ENCODE results near the gene PTPRN.
A peak's percentile ranks its signal among the peaks of the same experiment; 100 is the strongest.

PTPRN gene

DNA sequence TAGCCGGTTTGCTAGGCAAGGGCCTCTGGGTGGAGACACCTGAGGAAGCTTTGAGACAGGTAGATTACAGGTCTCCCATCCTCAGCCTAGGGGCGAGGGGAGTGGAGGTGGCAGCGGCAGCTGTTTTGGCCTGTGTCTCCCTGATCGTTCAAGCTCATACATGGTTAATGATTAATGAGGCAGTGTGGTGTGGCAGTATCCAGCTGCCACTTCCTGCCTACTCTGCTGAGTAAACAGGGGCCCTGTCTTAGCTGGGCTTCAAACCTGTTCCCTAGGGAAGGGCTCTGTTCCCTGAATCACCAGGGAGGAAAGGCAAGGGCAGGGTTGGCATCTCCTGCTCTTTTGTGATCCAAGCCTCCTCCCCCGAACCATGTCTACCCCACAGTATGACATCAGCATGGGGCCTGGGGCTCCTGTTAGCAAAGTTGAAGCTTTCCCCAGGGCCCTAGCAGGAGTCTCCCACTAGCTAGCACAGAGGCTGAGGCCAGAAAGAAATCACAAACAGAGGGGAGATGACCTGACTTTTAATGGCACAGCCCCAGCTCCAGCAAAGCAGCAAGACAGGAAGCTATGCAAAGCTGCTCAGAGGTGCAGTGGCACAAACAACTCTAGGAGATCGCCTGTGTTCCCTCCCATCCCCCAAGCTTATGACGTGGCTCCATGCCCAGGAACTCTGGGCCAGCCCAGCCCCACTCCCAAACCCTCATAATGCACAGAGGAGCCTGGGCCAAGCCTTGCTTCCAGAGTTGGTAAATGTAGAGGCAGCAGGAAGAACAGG lies 59.8 kb downstream of the PTPRN start:
- peak; percentile 79 for DNase-seq (ENCODE audit: low read depth)
- TF ChIP-seq, protein P1, sequence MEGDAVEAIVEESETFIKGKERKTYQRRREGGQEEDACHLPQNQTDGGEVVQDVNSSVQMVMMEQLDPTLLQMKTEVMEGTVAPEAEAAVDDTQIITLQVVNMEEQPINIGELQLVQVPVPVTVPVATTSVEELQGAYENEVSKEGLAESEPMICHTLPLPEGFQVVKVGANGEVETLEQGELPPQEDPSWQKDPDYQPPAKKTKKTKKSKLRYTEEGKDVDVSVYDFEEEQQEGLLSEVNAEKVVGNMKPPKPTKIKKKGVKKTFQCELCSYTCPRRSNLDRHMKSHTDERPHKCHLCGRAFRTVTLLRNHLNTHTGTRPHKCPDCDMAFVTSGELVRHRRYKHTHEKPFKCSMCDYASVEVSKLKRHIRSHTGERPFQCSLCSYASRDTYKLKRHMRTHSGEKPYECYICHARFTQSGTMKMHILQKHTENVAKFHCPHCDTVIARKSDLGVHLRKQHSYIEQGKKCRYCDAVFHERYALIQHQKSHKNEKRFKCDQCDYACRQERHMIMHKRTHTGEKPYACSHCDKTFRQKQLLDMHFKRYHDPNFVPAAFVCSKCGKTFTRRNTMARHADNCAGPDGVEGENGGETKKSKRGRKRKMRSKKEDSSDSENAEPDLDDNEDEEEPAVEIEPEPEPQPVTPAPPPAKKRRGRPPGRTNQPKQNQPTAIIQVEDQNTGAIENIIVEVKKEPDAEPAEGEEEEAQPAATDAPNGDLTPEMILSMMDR (conservative IDR thresholded peaks at IDR 0.05; ENCODE audit: low read length) = no peak
- H3K4me3 ChIP-seq (ENCODE audit: low read length) = no peak overlapping the region

DNA sequence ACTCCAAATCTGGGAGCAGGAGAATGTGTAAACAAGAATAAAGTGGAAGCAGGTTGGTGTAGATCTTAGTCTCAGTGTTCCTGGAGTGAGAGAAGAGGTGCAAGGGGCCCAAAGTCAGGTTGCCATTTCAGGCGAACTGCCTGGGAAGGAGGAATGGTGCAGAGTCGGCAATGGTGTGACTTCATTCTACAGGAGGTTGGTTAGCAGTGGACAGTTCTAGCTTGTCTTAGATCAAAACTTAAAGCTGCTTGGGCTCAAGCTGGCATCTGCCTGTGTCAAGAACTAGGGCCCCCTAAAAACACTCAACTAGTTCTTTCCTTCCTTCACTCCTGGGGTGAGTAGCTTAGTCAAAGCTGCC lies 60.4 kb downstream of the PTPRN start:
- DNase-seq (ENCODE audit: low read depth) = no peak
- TF ChIP-seq, protein P1 (conservative IDR thresholded peaks at IDR 0.05; ENCODE audit: low read length) = no peak
- H3K4me3 ChIP-seq (ENCODE audit: low read length) = no peak overlapping the region

DNA sequence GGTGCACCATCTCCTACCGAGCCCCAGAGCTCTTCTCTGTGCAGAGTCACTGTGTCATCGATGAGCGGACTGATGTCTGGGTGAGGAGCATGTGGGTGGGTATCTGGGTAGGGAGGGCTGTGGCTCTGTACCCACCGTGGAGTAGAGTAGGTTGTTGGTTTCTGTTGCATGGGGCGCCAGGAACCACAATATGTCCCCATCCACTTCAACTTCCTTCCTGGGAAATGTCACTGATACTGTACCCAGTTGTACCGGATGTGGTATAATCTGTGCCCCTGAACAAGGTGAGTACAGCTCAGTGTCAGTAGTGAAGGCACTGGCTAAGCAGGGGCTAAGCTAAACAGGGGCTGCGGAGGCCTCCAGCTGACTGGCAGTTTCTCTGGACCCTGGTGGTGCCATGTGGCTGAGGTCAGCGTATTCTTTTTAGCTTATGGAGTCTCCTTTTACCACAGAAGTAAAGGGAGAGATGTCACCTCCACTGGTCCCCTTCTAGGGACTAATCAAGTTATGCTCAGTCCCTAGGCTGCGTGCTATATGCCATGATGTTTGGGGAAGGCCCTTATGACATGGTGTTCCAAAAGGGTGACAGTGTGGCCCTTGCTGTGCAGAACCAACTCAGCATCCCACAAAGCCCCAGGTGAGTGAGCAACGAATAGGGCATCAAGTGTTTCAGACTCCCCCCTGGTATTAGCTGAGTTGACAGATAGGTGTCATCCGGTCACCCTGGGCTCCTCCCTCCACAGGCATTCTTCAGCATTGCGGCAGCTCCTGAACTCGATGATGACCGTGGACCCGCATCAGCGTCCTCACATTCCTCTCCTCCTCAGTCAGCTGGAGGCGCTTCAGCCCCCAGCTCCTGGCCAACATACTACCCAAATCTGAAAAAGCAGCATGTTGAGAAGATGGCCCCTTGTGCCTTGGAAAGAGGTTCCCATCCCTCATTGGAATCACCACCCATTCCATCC lies 61.2 kb downstream of the PTPRN start:
- no peak overlapping the region for H3K4me3 ChIP-seq (ENCODE audit: low read length)
- TF ChIP-seq, protein P1 (conservative IDR thresholded peaks at IDR 0.05; ENCODE audit: low read length) = no peak
- DNase-seq (ENCODE audit: low read depth) = no peak

DNA sequence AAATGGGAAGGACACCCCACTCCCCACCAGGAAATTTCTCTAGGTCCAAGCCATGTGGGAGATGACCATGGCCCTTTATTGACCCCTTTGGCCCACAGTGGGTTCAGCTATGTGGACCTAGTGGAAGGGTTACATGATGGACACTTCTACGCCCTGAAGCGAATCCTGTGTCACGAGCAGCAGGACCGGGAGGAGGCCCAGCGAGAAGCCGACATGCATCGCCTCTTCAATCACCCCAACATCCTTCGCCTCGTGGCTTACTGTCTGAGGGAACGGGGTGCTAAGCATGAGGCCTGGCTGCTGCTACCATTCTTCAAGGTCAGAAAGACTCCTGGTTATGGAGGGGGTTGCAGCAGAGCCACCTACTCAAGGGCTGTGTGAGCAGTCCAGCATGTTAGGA lies 62.6 kb downstream of the PTPRN start:
- H3K4me3 ChIP-seq (ENCODE audit: low read length) = peak overlapping the region; percentile 76
- no peak for DNase-seq (ENCODE audit: low read depth)
- TF ChIP-seq, protein P1 (conservative IDR thresholded peaks at IDR 0.05; ENCODE audit: low read length) = no peak

DNA sequence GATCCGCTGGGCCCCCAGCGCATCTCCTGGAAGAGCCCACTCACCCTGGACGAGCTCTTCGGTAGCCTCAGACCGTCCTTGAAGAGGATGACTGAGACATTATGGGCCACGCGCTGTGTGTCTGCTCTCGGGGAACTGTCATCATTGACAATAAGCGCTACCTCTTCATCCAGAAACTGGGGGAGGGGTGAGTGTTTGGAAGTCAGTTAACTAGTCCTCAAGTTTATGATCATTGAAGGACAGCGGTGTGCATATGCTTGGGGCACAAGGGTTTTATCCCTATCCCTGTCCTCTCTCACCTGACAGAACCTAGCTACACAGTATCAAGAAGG lies 63.3 kb downstream of the PTPRN start:
- no peak for DNase-seq (ENCODE audit: low read depth)
- peak overlapping the region; percentile 76 for H3K4me3 ChIP-seq (ENCODE audit: low read length)
- TF ChIP-seq, protein P1 (conservative IDR thresholded peaks at IDR 0.05; ENCODE audit: low read length) = no peak

DNA sequence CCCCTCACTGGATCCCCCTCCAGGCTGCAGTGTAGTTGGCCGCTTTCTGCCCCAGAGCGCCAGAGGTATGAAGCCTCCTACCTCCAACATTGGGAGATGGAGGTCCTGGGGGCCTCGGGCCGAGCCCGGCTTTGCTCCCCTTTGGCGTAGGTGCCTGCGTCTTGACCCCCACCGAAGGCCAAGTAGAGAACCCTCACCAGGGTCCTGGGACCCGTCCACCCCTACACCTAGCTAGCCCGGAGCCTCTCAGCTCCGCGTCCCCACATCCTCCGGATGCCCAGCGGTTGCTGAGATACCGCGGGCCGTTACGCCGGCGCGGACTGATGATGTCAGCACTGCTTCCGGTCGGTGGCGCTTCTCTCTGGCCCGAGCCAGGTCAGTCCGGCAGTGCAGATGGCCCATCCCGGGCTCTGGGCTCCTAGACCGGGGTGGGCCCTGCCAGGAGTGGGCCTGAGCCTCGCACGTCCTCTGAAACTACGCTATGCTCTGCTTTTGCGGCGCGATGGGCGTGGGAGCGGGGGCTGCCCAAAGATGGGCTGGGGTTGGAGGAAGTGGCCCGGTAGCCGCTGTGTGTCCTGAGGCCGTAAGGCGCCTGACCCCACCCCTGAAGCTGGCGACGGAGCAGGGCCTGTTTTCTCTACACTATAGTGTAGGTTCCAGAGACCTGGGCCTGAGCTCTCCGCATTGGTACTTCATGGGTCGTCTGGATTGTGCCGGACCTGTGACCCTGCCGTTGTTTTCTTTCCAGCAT lies 63.9 kb downstream of the PTPRN start, which contains the start of the genes GLB1L and STK16:
GLB1L (minus strand) TSS at position 297 of the 751 bp plus-strand sequence. CDS start 1,871 bp downstream, outside the sequence.
STK16 (plus strand) TSS at position 332 of the 751 bp plus-strand sequence. CDS start 521 bp downstream, outside the sequence.
- TF ChIP-seq, protein P1 (conservative IDR thresholded peaks at IDR 0.05; ENCODE audit: low read length) = no peak
- DNase-seq (ENCODE audit: low read depth) = peak; percentile 93

More for the DNA sequence above, 63.9 kb downstream of the PTPRN start, which contains the start of the genes GLB1L and STK16:
- H3K4me3 ChIP-seq (ENCODE audit: low read length) = peak within 1 kb of the TSS; percentile 76

Data from AG10803 (cell line).